SU-DHL-6 (cell line): ENCODE data around the gene KRTAP6-1.

Source experiments
- EZH2phosphoT487 ChIP-seq: fragments of 200-600 bp; sonication (generic), shearing (Covaris generic); conservative IDR thresholded peaks from 2 replicates; pipeline ENCODE4 v1.6.1; 2018; ENCODE audit warnings: mild to moderate bottlenecking, antibody characterized with exemption, low read length, moderate library complexity, mixed read lengths
- TF ChIP-seq, protein P1 (sequence below): fragments of 200-600 bp; sonication (generic); IDR thresholded peaks from one replicate; pipeline ENCODE4 v1.5.1; 2017; ENCODE audit warnings: antibody characterized with exemption, mild to moderate bottlenecking, low read length, moderate library complexity; ENCODE audit not compliant: insufficient read depth, poor library complexity, severe bottlenecking

DNA sequence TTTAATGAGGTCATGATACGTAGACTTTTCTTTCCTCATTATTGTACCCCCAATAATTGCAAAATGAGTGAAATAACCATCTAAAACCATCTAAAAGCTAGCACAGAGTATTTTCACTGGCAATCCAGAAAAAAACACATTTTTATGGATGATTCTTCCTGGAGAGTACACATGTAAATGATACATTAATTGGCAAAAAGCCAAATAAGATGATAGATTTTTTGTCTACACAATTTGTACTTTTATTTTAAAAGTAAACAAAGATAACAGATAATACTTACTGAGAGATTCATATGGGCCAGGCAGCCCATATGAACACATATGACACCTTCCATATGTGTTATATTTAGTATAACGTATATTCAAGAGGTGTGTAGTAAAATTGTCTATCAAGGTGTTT is 50.1 kb downstream of the KRTAP6-1 start:
- TF ChIP-seq, protein P1, sequence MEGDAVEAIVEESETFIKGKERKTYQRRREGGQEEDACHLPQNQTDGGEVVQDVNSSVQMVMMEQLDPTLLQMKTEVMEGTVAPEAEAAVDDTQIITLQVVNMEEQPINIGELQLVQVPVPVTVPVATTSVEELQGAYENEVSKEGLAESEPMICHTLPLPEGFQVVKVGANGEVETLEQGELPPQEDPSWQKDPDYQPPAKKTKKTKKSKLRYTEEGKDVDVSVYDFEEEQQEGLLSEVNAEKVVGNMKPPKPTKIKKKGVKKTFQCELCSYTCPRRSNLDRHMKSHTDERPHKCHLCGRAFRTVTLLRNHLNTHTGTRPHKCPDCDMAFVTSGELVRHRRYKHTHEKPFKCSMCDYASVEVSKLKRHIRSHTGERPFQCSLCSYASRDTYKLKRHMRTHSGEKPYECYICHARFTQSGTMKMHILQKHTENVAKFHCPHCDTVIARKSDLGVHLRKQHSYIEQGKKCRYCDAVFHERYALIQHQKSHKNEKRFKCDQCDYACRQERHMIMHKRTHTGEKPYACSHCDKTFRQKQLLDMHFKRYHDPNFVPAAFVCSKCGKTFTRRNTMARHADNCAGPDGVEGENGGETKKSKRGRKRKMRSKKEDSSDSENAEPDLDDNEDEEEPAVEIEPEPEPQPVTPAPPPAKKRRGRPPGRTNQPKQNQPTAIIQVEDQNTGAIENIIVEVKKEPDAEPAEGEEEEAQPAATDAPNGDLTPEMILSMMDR, result no peak
- no peak for TF ChIP-seq EZH2phosphoT487
